Thymus (tissue), 11 donors: ENCODE measurements around the gene CHKA. TPM values are rescaled to one million over a fixed set of nuclear protein-coding genes. Genes with fewer than 3 reads are reported as not detected.

Experiments
- DNase-seq, 9 donors: peaks; one replicate each; pipeline ENCODE4 v3.0.0-alpha.2; 2013; ENCODE audit warnings: low spot score in 9 of 9, low read depth in 6 of 9, missing footprints in 1 of 9
- H3K27ac ChIP-seq, 2 donors: one replicate each; pipeline ENCODE4 v1.5.1; 2013; ENCODE audit warnings: control low read depth in 1 of 2, low read depth in 1 of 2, low read length in 1 of 2, mild to moderate bottlenecking in 1 of 2, moderate library complexity in 1 of 2
- H3K27me3 ChIP-seq, 2 donors: one replicate each; pipeline ENCODE4 v1.5.1; 2013; ENCODE audit warnings: low read length in 1 of 2; ENCODE audit not compliant: control insufficient read depth in 2 of 2, insufficient read depth in 1 of 2
- H3K36me3 ChIP-seq, 2 donors: one replicate each; pipeline ENCODE4 v1.5.1; 2013; ENCODE audit warnings: low read length in 1 of 2, mild to moderate bottlenecking in 1 of 2, moderate library complexity in 1 of 2; ENCODE audit not compliant: control insufficient read depth in 2 of 2, insufficient read depth in 2 of 2
- H3K4me1 ChIP-seq, 2 donors: one replicate each; pipeline ENCODE4 v1.5.1; 2013; ENCODE audit warnings: low read length in 2 of 2; ENCODE audit not compliant: control insufficient read depth in 2 of 2, insufficient read depth in 2 of 2
- H3K4me3 ChIP-seq, 2 donors: one replicate each; pipeline ENCODE4 v1.5.1; 2013; ENCODE audit warnings: low read length in 2 of 2, control low read depth in 1 of 2, mild to moderate bottlenecking in 1 of 2
- H3K9me3 ChIP-seq, 2 donors: one replicate each; pipeline ENCODE4 v1.5.1; 2013; ENCODE audit warnings: low read length in 1 of 2, mild to moderate bottlenecking in 1 of 2; ENCODE audit not compliant: control insufficient read depth in 2 of 2, insufficient read depth in 1 of 2
- WGBS: extraction: QIAGEN DNeasy Blood & Tissue Kit; methylation state at CpG from one replicate; pipeline ENCODE4 v1.1.7; 2013; 5-methylcytosine and 5-hydroxymethylcytosine counted together
- polyA plus RNA-seq: library from polyadenylated mRNA; stranded (reverse); fragments of 200-250 nt; gene quantifications from one replicate; pipeline ENCODE4 v1.2.3, GENCODE V29; 2013
- total RNA-seq: library from RNA; stranded (reverse); fragments of 120-200 nt; gene quantifications from one replicate; pipeline ENCODE4 v1.2.4, GENCODE V29; 2013
- donor health status: healthy.

CHKA gene
- total and polyA plus RNA-seq, 2 donors, result 8.7 to 46.0 TPM

- peaks cover 5 to 28% of the 10 kb centered on the region in 2 donors for H3K4me1 ChIP-seq
- no peak for DNase-seq
- H3K4me3 ChIP-seq, result no peak overlapping the region
- H3K27me3 ChIP-seq, result peaks cover 5 to 9% of the 10 kb centered on the region in 2 donors
- H3K9me3 ChIP-seq, result no peaks in the 10 kb centered on the region
- 92% methylated on average over 9 of the region's 9 CpGs for WGBS
- no peaks in the 10 kb centered on the region for H3K36me3 ChIP-seq
- no peak overlapping the region for H3K27ac ChIP-seq
These were observed 1.9 kb upstream of the CHKA start for GRCh38 chr11:68122936-68123539.

DNA sequence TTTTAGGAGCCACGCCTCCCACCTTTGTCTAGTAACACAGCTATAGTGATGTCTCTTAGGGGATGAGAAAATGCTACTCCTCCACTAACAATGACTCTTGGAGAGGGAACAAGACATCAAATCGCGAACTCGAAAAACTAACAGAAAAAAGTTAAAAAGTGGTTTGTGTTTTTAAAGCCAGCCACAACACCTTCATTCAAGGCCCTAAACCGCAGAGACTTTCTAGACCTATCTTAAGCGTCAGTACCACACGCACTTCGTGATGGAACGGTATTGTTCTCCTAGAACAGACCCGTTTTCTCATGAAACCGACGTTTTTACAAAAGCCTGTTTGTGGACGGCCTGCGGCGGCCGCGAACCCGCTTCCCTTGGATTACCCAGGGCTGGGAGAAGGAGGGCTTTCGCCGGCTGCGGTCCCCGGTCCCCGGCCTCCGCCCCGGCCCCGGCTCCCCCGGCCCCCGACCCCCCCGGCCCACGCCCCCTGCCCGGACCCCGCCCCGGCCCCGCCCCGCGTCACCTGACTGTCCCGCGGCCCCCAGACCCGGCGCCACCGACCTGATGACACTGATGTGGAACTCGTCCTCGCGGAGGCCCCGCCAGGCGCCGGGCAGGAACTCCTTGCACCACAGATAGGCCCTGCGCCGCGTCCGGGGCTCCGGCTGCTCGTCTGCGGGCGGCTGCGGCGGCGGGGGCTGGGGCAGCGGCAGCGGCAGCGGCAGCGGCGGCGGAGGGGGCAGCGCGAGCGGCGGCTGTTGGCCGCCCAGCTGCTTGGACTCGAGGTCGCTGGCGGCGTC is 718 bp downstream of the CHKA start:
- peaks cover 0 to 3% of the 10 kb centered on the region in 2 donors for H3K27me3 ChIP-seq
- 2% methylated on average over 73 of the region's 73 CpGs for WGBS
- peaks cover 5 to 23% of the 10 kb centered on the region in 2 donors for H3K4me1 ChIP-seq

GRCh38 chr11:68118706-68119448 is 2.3 kb downstream of the CHKA start:
- H3K27me3 ChIP-seq, result peaks cover 0 to 3% of the 10 kb centered on the region in 2 donors
- H3K27ac ChIP-seq, result peak overlapping the region; percentile 31 to 38
- no peak overlapping the region for H3K4me3 ChIP-seq
- no peaks in the 10 kb centered on the region for H3K9me3 ChIP-seq
- peaks cover 5 to 23% of the 10 kb centered on the region in 2 donors for H3K4me1 ChIP-seq
- 48% methylated on average over 4 of the region's 4 CpGs for WGBS
- peaks cover 0 to 3% of the 10 kb centered on the region in 2 donors for H3K36me3 ChIP-seq
- peak in 1 of 9 donors; percentile 35 for DNase-seq

More for the DNA sequence above, 718 bp downstream of the CHKA start:
- H3K27ac ChIP-seq, result peak overlapping the region; percentile 67 to 89
- DNase-seq, result peak in 4 of 9 donors; percentile 36 to 67 (median 38)
- no peaks in the 10 kb centered on the region for H3K9me3 ChIP-seq
- peaks cover 0 to 3% of the 10 kb centered on the region in 2 donors for H3K36me3 ChIP-seq
- peak overlapping the region; percentile 47 to 79 for H3K4me3 ChIP-seq

DNA sequence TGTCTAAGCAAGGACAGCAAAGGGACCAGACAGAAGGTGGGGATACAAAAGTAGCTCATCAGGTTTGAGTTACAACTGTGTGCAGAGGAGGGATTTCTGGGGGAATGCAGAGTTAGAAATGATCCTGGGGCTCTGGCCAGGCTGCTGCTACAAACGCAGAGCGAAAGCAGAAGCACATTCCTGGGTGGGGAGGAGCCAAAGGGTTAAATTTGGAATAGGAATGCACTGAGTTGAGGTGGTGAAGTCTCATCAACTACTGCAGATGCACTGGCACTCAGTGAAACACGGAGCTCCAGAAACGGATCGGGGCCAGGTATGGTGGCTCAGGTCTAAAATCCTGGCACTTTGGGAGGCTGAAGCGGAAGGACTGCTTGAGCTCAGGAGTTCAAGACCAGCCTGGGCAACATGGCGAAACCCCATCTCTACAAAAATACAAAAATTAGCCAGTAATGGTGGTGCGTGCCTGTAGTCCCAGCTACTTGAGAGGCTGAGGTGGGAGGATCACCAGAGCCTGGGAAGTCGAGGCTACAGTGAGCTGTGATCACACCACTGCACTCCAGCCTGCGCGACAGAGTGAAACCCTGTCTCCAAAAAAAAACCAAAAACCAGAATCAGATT is 3.2 kb downstream of the CHKA start:
- DNase-seq, result no peak
- WGBS, result 97% methylated on average over 11 of the region's 11 CpGs
- Histone ChIP-seq H3K27ac (no peak overlapping the region), H3K36me3 (peaks cover 0 to 3% of the 10 kb centered on the region in 2 donors), H3K4me3 (no peak overlapping the region), H3K9me3 (no peaks in the 10 kb centered on the region), H3K27me3 (peaks cover 0 to 3% of the 10 kb centered on the region in 2 donors), H3K4me1 (peaks cover 5 to 23% of the 10 kb centered on the region in 2 donors)

DNA sequence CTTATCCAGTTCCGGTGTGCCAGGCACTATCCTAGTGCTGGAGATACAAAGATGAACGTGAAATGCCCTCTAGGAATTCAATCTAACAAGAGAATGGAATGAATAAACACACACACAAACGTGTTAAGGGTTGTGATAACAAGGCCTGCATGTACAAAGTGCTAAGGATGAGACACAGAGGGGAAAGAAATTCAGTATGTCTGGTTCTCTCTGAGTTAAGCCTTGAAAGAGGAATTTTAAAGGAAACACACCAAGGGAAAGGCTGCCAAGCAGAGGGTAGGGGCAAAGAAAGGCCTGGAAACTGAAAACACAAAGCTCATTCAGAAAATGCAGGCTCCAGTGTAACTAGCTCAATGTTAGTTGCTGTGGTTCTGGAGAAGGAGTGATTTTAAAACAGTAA is 4.2 kb downstream of the CHKA start:
- no peak for DNase-seq
- peaks cover 0 to 3% of the 10 kb centered on the region in 2 donors for H3K36me3 ChIP-seq
- H3K27ac ChIP-seq, result no peak overlapping the region
- H3K4me3 ChIP-seq, result no peak overlapping the region
- 97% methylated on average over 3 of the region's 3 CpGs for WGBS
- peaks cover 4 to 18% of the 10 kb centered on the region in 2 donors for H3K4me1 ChIP-seq
- H3K9me3 ChIP-seq, result no peaks in the 10 kb centered on the region
- peaks cover 0 to 3% of the 10 kb centered on the region in 2 donors for H3K27me3 ChIP-seq

GRCh38 chr11:68116126-68116525 is 5.1 kb downstream of the CHKA start:
- H3K27ac ChIP-seq, result no peak overlapping the region
- peaks cover 0 to 3% of the 10 kb centered on the region in 2 donors for H3K27me3 ChIP-seq
- 99% methylated on average over 7 of the region's 7 CpGs for WGBS
- no peak for DNase-seq
- H3K36me3 ChIP-seq, result peaks cover 0 to 3% of the 10 kb centered on the region in 2 donors
- H3K4me1 ChIP-seq, result peaks cover 0 to 13% of the 10 kb centered on the region in 2 donors
- H3K4me3 ChIP-seq, result no peak overlapping the region
- H3K9me3 ChIP-seq, result no peaks in the 10 kb centered on the region

- no peak overlapping the region for H3K4me3 ChIP-seq
- peaks cover 0 to 11% of the 10 kb centered on the region in 2 donors for H3K4me1 ChIP-seq
- H3K27me3 ChIP-seq, result peaks cover 0 to under 1% of the 10 kb centered on the region in 2 donors
- peaks cover 0 to 3% of the 10 kb centered on the region in 2 donors for H3K36me3 ChIP-seq
- no peak overlapping the region for H3K27ac ChIP-seq
- 38% methylated on average over 1 of the region's 1 CpG for WGBS
- no peak for DNase-seq
- H3K9me3 ChIP-seq, result no peaks in the 10 kb centered on the region
These were observed 5.9 kb downstream of the CHKA start for GRCh38 chr11:68115285-68115684.

DNA sequence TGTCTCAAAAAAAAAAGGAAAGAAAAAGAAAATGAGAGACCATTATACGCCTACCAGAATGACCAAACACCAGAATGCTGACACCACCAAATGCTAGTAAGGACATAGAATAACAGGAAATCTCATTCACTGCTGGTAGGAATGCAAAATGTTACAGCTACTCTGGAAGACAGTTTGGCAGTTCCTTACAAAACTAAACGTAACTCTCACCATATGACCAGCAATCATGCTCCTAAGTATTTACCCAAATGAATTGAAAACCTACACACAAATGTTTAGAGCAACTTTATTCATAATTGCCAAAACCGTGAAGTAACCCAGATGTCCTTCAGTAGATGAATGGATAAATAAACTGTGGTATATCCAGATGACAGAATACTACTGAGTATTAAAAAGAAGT is 7.2 kb downstream of the CHKA start:
- H3K27me3 ChIP-seq, result no peaks in the 10 kb centered on the region
- WGBS, result 94% methylated on average over 3 of the region's 3 CpGs
- H3K4me3 ChIP-seq, result no peak overlapping the region
- no peak overlapping the region for H3K27ac ChIP-seq
- no peak for DNase-seq
- peaks cover 0 to 3% of the 10 kb centered on the region in 2 donors for H3K36me3 ChIP-seq
- no peaks in the 10 kb centered on the region for H3K9me3 ChIP-seq
- H3K4me1 ChIP-seq, result peaks cover 0 to 2% of the 10 kb centered on the region in 2 donors
